Erythroblast (primary cell): Measurements from ENCODE around the gene BMP8A.

Experiments used
- GATA1 ChIP-seq: IDR thresholded peaks from 2 replicates; pipeline ENCODE4 v1.6.1; 2011; ENCODE audit warnings: low read depth, mild to moderate bottlenecking, control low read depth, low read length, moderate library complexity
- POLR2A ChIP-seq: IDR thresholded peaks from 2 replicates; pipeline ENCODE4 v1.6.1; 2011; ENCODE audit warnings: mild to moderate bottlenecking, low read length

DNA sequence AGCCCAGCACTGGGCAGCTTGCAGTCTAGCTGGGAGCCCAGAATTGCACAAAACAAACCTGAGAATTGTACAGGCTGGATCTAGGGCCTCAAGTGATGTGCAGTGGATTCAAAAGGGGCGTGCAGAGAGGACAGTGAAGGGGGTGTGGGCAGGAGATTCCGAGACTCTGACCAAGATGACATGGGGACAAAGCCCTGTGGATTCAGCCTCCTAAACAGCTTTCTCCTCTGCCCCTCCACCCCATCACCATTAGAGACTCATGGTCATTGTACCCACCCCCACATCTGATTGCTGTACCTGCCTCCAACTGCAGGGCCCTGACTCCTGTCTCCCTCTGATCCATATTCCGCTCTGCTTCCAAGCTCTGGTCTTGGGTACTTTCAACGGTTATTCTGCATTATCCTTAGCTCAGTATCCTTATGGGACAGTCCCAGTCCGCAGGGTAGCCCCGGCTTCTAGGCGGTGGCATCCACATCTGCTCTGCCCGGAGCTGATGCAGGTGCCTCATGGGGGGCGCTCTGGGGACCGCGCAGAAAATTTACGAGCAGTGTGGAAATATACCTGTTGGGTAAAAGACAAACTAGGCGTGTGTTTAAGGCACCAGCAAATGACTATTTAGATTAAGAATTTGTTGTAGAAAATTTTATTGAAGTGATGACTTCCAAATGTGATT lies 1.7 kb upstream of the BMP8A start:
- TF ChIP-seq POLR2A (no peak), GATA1 (no peak)
